OCI-LY1 (cell line): ENCODE measurements around the gene ROCK1.

Experiments used
- H2AFZ ChIP-seq: fragments of 200-600 bp; sonication (generic), shearing (Covaris generic); 2 replicates; pipeline ENCODE4 v1.6.0; 2014; ENCODE audit warnings: antibody characterized with exemption, mild to moderate bottlenecking, low read length
- H3F3A ChIP-seq: fragments of 200-600 bp; sonication (generic), shearing (Covaris generic); 2 replicates; pipeline ENCODE4 v1.6.0; 2014; ENCODE audit warnings: mild to moderate bottlenecking, antibody characterized with exemption, low read length, moderate library complexity; ENCODE audit not compliant: insufficient read depth
- H3K27ac ChIP-seq: fragments of 200-600 bp; sonication (generic); 2 replicates; pipeline ENCODE4 v1.5.1; 2014; ENCODE audit warnings: low read length, mixed run types, mild to moderate bottlenecking, low read depth; ENCODE audit not compliant: poor library complexity, severe bottlenecking
- H3K27me3 ChIP-seq: fragments of 200-600 bp; sonication (generic); 2 replicates; pipeline ENCODE4 v1.6.0; 2014; ENCODE audit warnings: antibody characterized with exemption, mild to moderate bottlenecking, low read length, moderate library complexity; ENCODE audit not compliant: insufficient read depth
- H3K36me3 ChIP-seq: fragments of 200-600 bp; sonication (generic); 2 replicates; pipeline ENCODE4 v1.6.1; 2014; ENCODE audit warnings: mild to moderate bottlenecking, antibody characterized with exemption, low read length, moderate library complexity, mixed read lengths; ENCODE audit not compliant: insufficient read depth
- H3K4me1 ChIP-seq: fragments of 200-600 bp; sonication (generic); 2 replicates; pipeline ENCODE4 v1.5.1; 2014; ENCODE audit warnings: mild to moderate bottlenecking, low read length, moderate library complexity; ENCODE audit not compliant: insufficient read depth, severe bottlenecking
- H3K4me2 ChIP-seq: fragments of 200-600 bp; sonication (generic), shearing (Covaris generic); 2 replicates; pipeline ENCODE4 v1.6.1; 2014; ENCODE audit warnings: low read length
- H3K4me3 ChIP-seq: fragments of 200-600 bp; sonication (generic); 2 replicates; pipeline ENCODE4 v1.5.1; 2014; ENCODE audit warnings: low read length, low read depth, mild to moderate bottlenecking, mixed read lengths; ENCODE audit not compliant: poor library complexity, severe bottlenecking
- H3K79me2 ChIP-seq: fragments of 200-600 bp; shearing (Covaris generic); 2 replicates; pipeline ENCODE4 v1.6.1; 2016; ENCODE audit warnings: mixed run types, low read length, mixed read lengths; ENCODE audit not compliant: insufficient read depth
- H3K9ac ChIP-seq: fragments of 200-600 bp; sonication (generic), shearing (Covaris generic); 2 replicates; pipeline ENCODE4 v1.6.1; 2014; ENCODE audit warnings: mild to moderate bottlenecking, low read length, mixed read lengths
- H3K9me2 ChIP-seq: fragments of 200-600 bp; sonication (generic), shearing (Covaris generic); 2 replicates; pipeline ENCODE4 v1.6.1; 2014; ENCODE audit warnings: low read depth, mild to moderate bottlenecking, low read length, mixed read lengths
- H3K9me3 ChIP-seq: fragments of 200-600 bp; shearing (Covaris generic); 2 replicates; pipeline ENCODE4 v1.6.1; 2014; ENCODE audit warnings: low read length, mixed read lengths
- H4K20me1 ChIP-seq: fragments of 200-600 bp; sonication (generic), shearing (Covaris generic); 2 replicates; pipeline ENCODE4 v1.6.0; 2016; ENCODE audit warnings: mild to moderate bottlenecking, low read length; ENCODE audit not compliant: insufficient read depth
- CTCF ChIP-seq: fragments of 200-600 bp; sonication (generic), shearing (Covaris generic); IDR thresholded peaks from 2 replicates; pipeline ENCODE4 v1.5.1; 2017; ENCODE audit warnings: mild to moderate bottlenecking, antibody characterized with exemption, low read length, moderate library complexity, mixed read lengths
- EZH2 ChIP-seq: fragments of 200-600 bp; sonication (generic), shearing (Covaris generic); IDR thresholded peaks from 2 replicates; pipeline ENCODE4 v1.8.0; 2017; ENCODE audit warnings: borderline replicate concordance, mixed run types, mild to moderate bottlenecking, antibody characterized with exemption, low read length, moderate library complexity, mixed read lengths

Gene ROCK1

GRCh38 chr18:21105936-21106335 lies 5.7 kb downstream of the ROCK1 start:
- Histone ChIP-seq H3K36me3 (peaks cover 4% of the 10 kb centered on the region; the same call in 1 of the 2 replicates), H3K4me1 (peaks cover 79% of the 10 kb centered on the region), H3K27ac (no peak overlapping the region), H3K9me2 (no peaks in the 10 kb centered on the region), H2AFZ (no peak overlapping the region), H3K9ac (peak overlapping the region; percentile 3; the same call in 1 of the 2 replicates), H3K79me2 (peaks cover 98% of the 10 kb centered on the region), H3K27me3 (no peaks in the 10 kb centered on the region), H3K4me3 (peak overlapping the region; percentile 79), H3K9me3 (no peaks in the 10 kb centered on the region), H3K4me2 (peak overlapping the region; percentile 84), H3F3A (no peaks in the 10 kb centered on the region), H4K20me1 (peaks cover 5% of the 10 kb centered on the region; the same call in 1 of the 2 replicates)
- TF ChIP-seq CTCF = no peak
- no peak for TF ChIP-seq EZH2

- peaks cover 2% of the 10 kb centered on the region; the same call in 1 of the 2 replicates for H4K20me1 ChIP-seq
- no peak for TF ChIP-seq CTCF
- no peak for TF ChIP-seq EZH2
- no peaks in the 10 kb centered on the region for H3K27me3 ChIP-seq
- peaks cover 100% of the 10 kb centered on the region for H3K79me2 ChIP-seq
- peaks cover 67% of the 10 kb centered on the region for H3K4me1 ChIP-seq
- no peak overlapping the region for H3K27ac ChIP-seq
- H3K4me3 ChIP-seq = no peak overlapping the region
- H3K9me2 ChIP-seq = no peaks in the 10 kb centered on the region
- H2AFZ ChIP-seq = no peak overlapping the region
- no peaks in the 10 kb centered on the region for H3F3A ChIP-seq
- no peak overlapping the region; the same call in 1 of the 2 replicates for H3K9ac ChIP-seq
- H3K9me3 ChIP-seq = no peaks in the 10 kb centered on the region
- peaks cover 4% of the 10 kb centered on the region; the same call in 1 of the 2 replicates for H3K36me3 ChIP-seq
- peak overlapping the region; percentile 67; the same call in 1 of the 2 replicates for H3K4me2 ChIP-seq
These were observed 10.4 kb downstream of the ROCK1 start for GRCh38 chr18:21101172-21101571.

GRCh38 chr18:21100678-21101077 lies 10.9 kb downstream of the ROCK1 start:
- no peak overlapping the region for H2AFZ ChIP-seq
- H3K4me2 ChIP-seq = peak overlapping the region; percentile 67
- peaks cover 2% of the 10 kb centered on the region; the same call in 1 of the 2 replicates for H4K20me1 ChIP-seq

More at GRCh38 chr18:21100678-21101077, 10.9 kb downstream of the ROCK1 start:
- H3K79me2 ChIP-seq = peaks cover 100% of the 10 kb centered on the region
- peaks cover 62% of the 10 kb centered on the region for H3K4me1 ChIP-seq
- H3F3A ChIP-seq = no peaks in the 10 kb centered on the region
- peaks cover 4% of the 10 kb centered on the region; the same call in 1 of the 2 replicates for H3K36me3 ChIP-seq
- no peak for TF ChIP-seq EZH2
- TF ChIP-seq CTCF = no peak
- H3K9ac ChIP-seq = no peak overlapping the region; the same call in 1 of the 2 replicates
- H3K27ac ChIP-seq = peak overlapping the region; percentile 80
- no peaks in the 10 kb centered on the region for H3K9me2 ChIP-seq
- no peak overlapping the region for H3K4me3 ChIP-seq
- H3K9me3 ChIP-seq = no peaks in the 10 kb centered on the region
- H3K27me3 ChIP-seq = no peaks in the 10 kb centered on the region
